Sigmoid colon (tissue), 7 donors: Measurements from ENCODE around the gene VSIG8. TPM values are rescaled to one million over a fixed set of nuclear protein-coding genes. Genes with fewer than 3 reads are reported as not detected.

Experiments
- DNase-seq: peaks from one replicate; pipeline ENCODE4 v3.0.0-alpha.2; 2019
- H3K27ac ChIP-seq, 4 donors: fragments of 200-600 bp; sonication (generic); one replicate each; pipeline ENCODE4 v1.5.1; 2016 to 2019; ENCODE audit warnings: mild to moderate bottlenecking in 1 of 4
- H3K27me3 ChIP-seq, 3 donors: fragments of 200-600 bp; sonication (generic); one replicate each; pipeline ENCODE4 v1.5.1; 2019; ENCODE audit warnings: mild to moderate bottlenecking in 1 of 3
- H3K36me3 ChIP-seq, 4 donors: fragments of 200-600 bp; sonication (generic); one replicate each; pipeline ENCODE4 v1.5.1; 2016 to 2019
- H3K4me1 ChIP-seq, 4 donors: fragments of 200-600 bp; sonication (generic); one replicate each; pipeline ENCODE4 v1.5.1; 2017 to 2019
- H3K4me3 ChIP-seq, 4 donors: fragments of 200-600 bp; sonication (generic); one replicate each; pipeline ENCODE4 v1.5.1; 2017 to 2019; ENCODE audit warnings: mild to moderate bottlenecking in 2 of 4, moderate library complexity in 1 of 4
- H3K9me3 ChIP-seq, 4 donors: fragments of 200-600 bp in 3 of 4; sonication (generic) in 3 of 4; one replicate each; pipeline versions ENCODE4 v1.5.1 to v1.6.1; 2013 to 2019
- EP300 ChIP-seq, 4 donors: sonication (generic); formaldehyde crosslinking; IDR thresholded peaks; one replicate each; pipeline ENCODE4 v1.6.1; 2017; ENCODE audit warnings: antibody characterized with exemption in 4 of 4
- POLR2A ChIP-seq, 2 donors: fragments of 450-650 bp; IDR thresholded peaks; one replicate each; pipeline ENCODE4 v1.6.1; 2016; ENCODE audit warnings: antibody characterized with exemption in 2 of 2, mild to moderate bottlenecking in 2 of 2, moderate library complexity in 2 of 2
- POLR2AphosphoS5 ChIP-seq, 4 donors: sonication (generic); formaldehyde crosslinking; IDR thresholded peaks; one replicate each; pipeline ENCODE4 v1.6.1; 2017; ENCODE audit warnings: antibody characterized with exemption in 4 of 4
- WGBS, 2 donors: extraction: QIAGEN DNeasy Blood & Tissue Kit; methylation state at CpG; one replicate each; pipeline ENCODE4 v1.1.7; 2013; 5-methylcytosine and 5-hydroxymethylcytosine counted together
- intact Hi-C: fragments of 100-400 bp; cut with DNase I; formaldehyde crosslinking; loops from one replicate; pipeline ENCODE4 v1.15.1; 2023
- polyA plus RNA-seq, 3 donors: library from polyadenylated mRNA; stranded (reverse); fragments of 200-250 nt; gene quantifications; one replicate each; pipeline ENCODE4 v1.2.3, GENCODE V29; 2013
- total RNA-seq, 4 donors: library from RNA; depleted of rRNA; stranded (reverse); fragments of >200 nt; gene quantifications; one replicate each; pipeline ENCODE4 v1.1.0, GENCODE V29; 2016
- TF ChIP-seq, protein P1 (sequence below), 4 experiments: fragments of 450-650 bp in 3 of 4; fragments of 200-600 bp in 1 of 4; IDR thresholded peaks; one replicate each; pipeline ENCODE4 v1.5.1; 2016 to 2019; ENCODE audit warnings: antibody characterized with exemption in 4 of 4, mild to moderate bottlenecking in 3 of 4, moderate library complexity in 2 of 4
- donor health status: healthy with polysubstance abuse.
- donor health status: Bipolar disorder and iron deficiency.
- donor health status: healthy.

Gene VSIG8
- total and polyA plus RNA-seq, 7 donors: 0.10 TPM; not detected in 6

GRCh38 chr1:159884296-159884695 lies 21.8 kb upstream of the VSIG8 start:
- Histone ChIP-seq H3K9me3 (no peaks in the 10 kb centered on the region), H3K4me3 (no peak overlapping the region), H3K27me3 (no peaks in the 10 kb centered on the region), H3K27ac (no peak overlapping the region), H3K4me1 (no peaks in the 10 kb centered on the region), H3K36me3 (no peaks in the 10 kb centered on the region)
- WGBS, 2 donors: 64 to 83% methylated on average over 8 of the region's 8 CpGs
- intact Hi-C loops: loop anchor here (5.0 kb wide), 1 partner anchor 37 kb away; no protein-coding TSS in a partner anchor
- DNase-seq: no peak
- TF ChIP-seq POLR2A (IDR thresholded peaks at IDR 0.05): no peak
- TF ChIP-seq EP300 (IDR thresholded peaks at IDR 0.05): no peak
- TF ChIP-seq, protein P1, sequence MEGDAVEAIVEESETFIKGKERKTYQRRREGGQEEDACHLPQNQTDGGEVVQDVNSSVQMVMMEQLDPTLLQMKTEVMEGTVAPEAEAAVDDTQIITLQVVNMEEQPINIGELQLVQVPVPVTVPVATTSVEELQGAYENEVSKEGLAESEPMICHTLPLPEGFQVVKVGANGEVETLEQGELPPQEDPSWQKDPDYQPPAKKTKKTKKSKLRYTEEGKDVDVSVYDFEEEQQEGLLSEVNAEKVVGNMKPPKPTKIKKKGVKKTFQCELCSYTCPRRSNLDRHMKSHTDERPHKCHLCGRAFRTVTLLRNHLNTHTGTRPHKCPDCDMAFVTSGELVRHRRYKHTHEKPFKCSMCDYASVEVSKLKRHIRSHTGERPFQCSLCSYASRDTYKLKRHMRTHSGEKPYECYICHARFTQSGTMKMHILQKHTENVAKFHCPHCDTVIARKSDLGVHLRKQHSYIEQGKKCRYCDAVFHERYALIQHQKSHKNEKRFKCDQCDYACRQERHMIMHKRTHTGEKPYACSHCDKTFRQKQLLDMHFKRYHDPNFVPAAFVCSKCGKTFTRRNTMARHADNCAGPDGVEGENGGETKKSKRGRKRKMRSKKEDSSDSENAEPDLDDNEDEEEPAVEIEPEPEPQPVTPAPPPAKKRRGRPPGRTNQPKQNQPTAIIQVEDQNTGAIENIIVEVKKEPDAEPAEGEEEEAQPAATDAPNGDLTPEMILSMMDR (IDR thresholded peaks at IDR 0.05): no peak
- no peak for TF ChIP-seq POLR2AphosphoS5 (IDR thresholded peaks at IDR 0.05)

- WGBS, 2 donors: 37 to 78% methylated on average over 4 of the region's 4 CpGs
- Histone ChIP-seq H3K4me3 (no peak overlapping the region), H3K27me3 (no peaks in the 10 kb centered on the region), H3K9me3 (no peaks in the 10 kb centered on the region), H3K4me1 (no peaks in the 10 kb centered on the region), H3K27ac (no peak overlapping the region), H3K36me3 (no peaks in the 10 kb centered on the region)
- intact Hi-C loops: loop anchor here (5.0 kb wide), 1 partner anchor 36 kb away; no protein-coding TSS in a partner anchor
- TF ChIP-seq POLR2A (IDR thresholded peaks at IDR 0.05) (no peak), POLR2AphosphoS5 (IDR thresholded peaks at IDR 0.05) (no peak), EP300 (IDR thresholded peaks at IDR 0.05) (no peak)
- TF ChIP-seq, protein P1 (IDR thresholded peaks at IDR 0.05): no peak
- no peak for DNase-seq
Measured at GRCh38 chr1:159883134-159883533, 20.7 kb upstream of the VSIG8 start.

GRCh38 chr1:159882527-159882862 lies 20.0 kb upstream of the VSIG8 start:
- Histone ChIP-seq H3K36me3 (no peaks in the 10 kb centered on the region), H3K27me3 (no peaks in the 10 kb centered on the region), H3K4me3 (no peak overlapping the region), H3K27ac (no peak overlapping the region), H3K4me1 (no peaks in the 10 kb centered on the region), H3K9me3 (no peaks in the 10 kb centered on the region)
- WGBS, 2 donors: 52 to 88% methylated on average over 2 of the region's 2 CpGs
- intact Hi-C loops: loop anchor here (5.0 kb wide), 1 partner anchor 35 kb away; no protein-coding TSS in a partner anchor
- no peak for DNase-seq
- TF ChIP-seq, protein P1 (IDR thresholded peaks at IDR 0.05): no peak
- TF ChIP-seq EP300 (IDR thresholded peaks at IDR 0.05) (no peak), POLR2AphosphoS5 (IDR thresholded peaks at IDR 0.05) (no peak), POLR2A (IDR thresholded peaks at IDR 0.05) (no peak)

GRCh38 chr1:159881622-159882526 lies 19.4 kb upstream of the VSIG8 start:
- Histone ChIP-seq H3K4me1 (no peaks in the 10 kb centered on the region), H3K27me3 (no peaks in the 10 kb centered on the region), H3K4me3 (no peak overlapping the region), H3K9me3 (no peaks in the 10 kb centered on the region), H3K36me3 (no peaks in the 10 kb centered on the region), H3K27ac (no peak overlapping the region)
- DNase-seq: peak; percentile 82
- peak in 1 of 4 donors; percentile 16 for TF ChIP-seq POLR2AphosphoS5 (IDR thresholded peaks at IDR 0.05)
- no peak for TF ChIP-seq EP300 (IDR thresholded peaks at IDR 0.05)
- 35 to 62% methylated on average over 6 of the region's 6 CpGs for WGBS, 2 donors
- intact Hi-C loops: loop anchor here (5.0 kb wide), 1 partner anchor 35 kb away; no protein-coding TSS in a partner anchor

- 83 to 89% methylated on average over 3 of the region's 3 CpGs for WGBS, 2 donors
- H3K4me3 ChIP-seq: no peak overlapping the region
- DNase-seq: no peak
- no peaks in the 10 kb centered on the region for H3K4me1 ChIP-seq
- TF ChIP-seq POLR2A (IDR thresholded peaks at IDR 0.05) (no peak), EP300 (IDR thresholded peaks at IDR 0.05) (no peak), POLR2AphosphoS5 (IDR thresholded peaks at IDR 0.05) (no peak)
- TF ChIP-seq, protein P1 (IDR thresholded peaks at IDR 0.05): no peak
- intact Hi-C loops: loop anchor here (5.0 kb wide), 1 partner anchor 33 kb away; no protein-coding TSS in a partner anchor
- H3K36me3 ChIP-seq: no peaks in the 10 kb centered on the region
- H3K27ac ChIP-seq: no peak overlapping the region
- H3K9me3 ChIP-seq: no peaks in the 10 kb centered on the region
- no peaks in the 10 kb centered on the region for H3K27me3 ChIP-seq
Measured at GRCh38 chr1:159880430-159880829, 18.0 kb upstream of the VSIG8 start.
